ENCODE results near the gene PARVG. TPM values are rescaled to one million over a fixed set of nuclear protein-coding genes. Genes with fewer than 3 reads are reported as not detected.

The PARVG gene
- total and polyA plus RNA-seq, 9 donors, result 2.9 to 14.1 (median 4.1) TPM

GRCh38 chr22:44214764-44215163 lies 34.0 kb downstream of the PARVG start:
- Histone ChIP-seq H3K4me1 (ENCODE audit: insufficient read depth) (no peaks in the 10 kb centered on the region), H3K27me3 (no peaks in the 10 kb centered on the region), H3K36me3 (no peaks in the 10 kb centered on the region), H3K4me3 (no peak overlapping the region), H3K27ac (no peak overlapping the region), H3K9me3 (no peaks in the 10 kb centered on the region)
- TF ChIP-seq POLR2A (IDR thresholded peaks at IDR 0.05) (no peak), EP300 (IDR thresholded peaks at IDR 0.05) (no peak), CTCF (IDR thresholded peaks at IDR 0.05) (no peak)
- 74 to 88% (median 83%) methylated on average over 6 of the region's 6 CpGs for WGBS, 3 donors
- intact Hi-C loops (cut with DNase I), result no loop called here
- DNase-seq, result no peak

- Histone ChIP-seq H3K27me3 (no peaks in the 10 kb centered on the region), H3K9me3 (no peaks in the 10 kb centered on the region), H3K4me1 (ENCODE audit: insufficient read depth) (no peaks in the 10 kb centered on the region), H3K27ac (no peak overlapping the region), H3K4me3 (no peak overlapping the region), H3K36me3 (no peaks in the 10 kb centered on the region)
- intact Hi-C loops (cut with DNase I), result no loop called here
- DNase-seq, result no peak
- no peak for TF ChIP-seq POLR2A (IDR thresholded peaks at IDR 0.05)
- TF ChIP-seq CTCF (IDR thresholded peaks at IDR 0.05), result no peak
- TF ChIP-seq EP300 (IDR thresholded peaks at IDR 0.05), result no peak
- WGBS, 3 donors, result 86 to 92% (median 91%) methylated on average over 4 of the region's 4 CpGs
Observed at GRCh38 chr22:44215287-44215686, 34.6 kb downstream of the PARVG start.

- Histone ChIP-seq H3K9me3 (peaks cover 0 to 3% of the 10 kb centered on the region in 2 donors), H3K4me3 (no peak overlapping the region), H3K27ac (no peak overlapping the region), H3K36me3 (no peaks in the 10 kb centered on the region), H3K27me3 (no peaks in the 10 kb centered on the region), H3K4me1 (ENCODE audit: insufficient read depth) (no peaks in the 10 kb centered on the region)
- no peak for TF ChIP-seq POLR2A (IDR thresholded peaks at IDR 0.05)
- TF ChIP-seq EP300 (IDR thresholded peaks at IDR 0.05), result no peak
- no peak for TF ChIP-seq CTCF (IDR thresholded peaks at IDR 0.05)
- intact Hi-C loops (cut with DNase I), result no loop called here
- no peak for DNase-seq
- WGBS, 3 donors, result 65 to 78% (median 72%) methylated on average over 7 of the region's 7 CpGs
Observed at GRCh38 chr22:44217346-44217745, 36.6 kb downstream of the PARVG start.

- H3K27ac ChIP-seq, result no peak overlapping the region
- H3K27me3 ChIP-seq, result no peaks in the 10 kb centered on the region
- DNase-seq, result no peak
- no peak overlapping the region for H3K4me3 ChIP-seq
- intact Hi-C loops (cut with DNase I), result no loop called here
- TF ChIP-seq EP300 (IDR thresholded peaks at IDR 0.05) (no peak), CTCF (IDR thresholded peaks at IDR 0.05) (no peak), POLR2A (IDR thresholded peaks at IDR 0.05) (no peak)
- peaks cover 0 to 3% of the 10 kb centered on the region in 2 donors for H3K9me3 ChIP-seq
- H3K36me3 ChIP-seq, result no peaks in the 10 kb centered on the region
- H3K4me1 ChIP-seq (ENCODE audit: insufficient read depth), result no peaks in the 10 kb centered on the region
- WGBS, 3 donors, result 92 to 95% (median 93%) methylated on average over 6 of the region's 6 CpGs
Observed at GRCh38 chr22:44218071-44218470, 37.3 kb downstream of the PARVG start.
